SU-DHL-6 (cell line): ENCODE measurements around the gene MYH15.

ENCODE experiments used
- H2AFZ ChIP-seq: fragments of 200-600 bp; sonication (generic); 2 replicates; pipeline ENCODE4 v1.6.1; 2014; ENCODE audit warnings: low read depth, mild to moderate bottlenecking, moderate library complexity, mixed read lengths, antibody characterized with exemption, low read length; ENCODE audit not compliant: severe bottlenecking
- H3F3A ChIP-seq: fragments of 200-600 bp; shearing (Covaris generic); 2 replicates; pipeline ENCODE4 v1.6.0; 2016; ENCODE audit warnings: antibody characterized with exemption, mild to moderate bottlenecking; ENCODE audit not compliant: insufficient read depth
- H3K27ac ChIP-seq: fragments of 200-600 bp; sonication (generic); 2 replicates; pipeline ENCODE4 v1.5.1; 2016; ENCODE audit warnings: low read depth, mild to moderate bottlenecking, low read length, moderate library complexity, mixed read lengths
- H3K27me3 ChIP-seq: fragments of 200-600 bp; sonication (generic), shearing (Covaris generic); 2 replicates; pipeline ENCODE4 v1.6.0; 2014; ENCODE audit warnings: mild to moderate bottlenecking, low read length
- H3K36me3 ChIP-seq: fragments of 200-600 bp; sonication (generic); 2 replicates; pipeline ENCODE4 v1.6.1; 2014; ENCODE audit warnings: mild to moderate bottlenecking, low read length, mixed read lengths
- H3K4me2 ChIP-seq: fragments of 300-600, 200-600 bp; shearing (Covaris generic), sonication (generic); 2 replicates; pipeline ENCODE4 v1.6.0; 2014; ENCODE audit warnings: low read length, low read depth, mild to moderate bottlenecking; ENCODE audit not compliant: poor library complexity, severe bottlenecking
- H3K4me3 ChIP-seq: fragments of 200-600 bp; sonication (generic); 2 replicates; pipeline ENCODE4 v1.5.1; 2014; ENCODE audit warnings: antibody characterized with exemption, low read length, mild to moderate bottlenecking, mixed read lengths; ENCODE audit not compliant: insufficient read depth, poor library complexity, severe bottlenecking
- H3K79me2 ChIP-seq: fragments of 200-600 bp; sonication (generic); 2 replicates; pipeline ENCODE4 v1.6.1; 2014; ENCODE audit warnings: mild to moderate bottlenecking, low read length, moderate library complexity; ENCODE audit not compliant: insufficient read depth
- H3K9ac ChIP-seq: fragments of 200-600 bp; sonication (generic); 2 replicates; pipeline ENCODE4 v1.7.0; 2014; ENCODE audit warnings: mild to moderate bottlenecking, low read length
- H3K9me2 ChIP-seq: fragments of 200-600 bp; sonication (generic); replicated peaks from 2 replicates; pipeline ENCODE4 v1.6.1; 2014; ENCODE audit warnings: low read length; ENCODE audit not compliant: insufficient read depth
- H3K9me3 ChIP-seq: fragments of 200-600 bp; sonication (generic); 2 replicates; pipeline ENCODE4 v1.6.1; 2014; ENCODE audit warnings: low read length, mixed read lengths; ENCODE audit not compliant: insufficient read depth
- H4K20me1 ChIP-seq: fragments of 200-600 bp; sonication (generic); 2 replicates; pipeline ENCODE4 v1.6.1; 2014; ENCODE audit warnings: low read depth, mild to moderate bottlenecking, antibody characterized with exemption, low read length, moderate library complexity, mixed read lengths
- CTCF ChIP-seq: fragments of 200-600 bp; sonication (generic); IDR thresholded peaks from one replicate; pipeline ENCODE4 v1.5.1; 2017; ENCODE audit warnings: antibody characterized with exemption, mild to moderate bottlenecking, low read length, moderate library complexity; ENCODE audit not compliant: insufficient read depth, poor library complexity, severe bottlenecking
- EZH2phosphoT487 ChIP-seq: fragments of 200-600 bp; sonication (generic), shearing (Covaris generic); conservative IDR thresholded peaks from 2 replicates; pipeline ENCODE4 v1.6.1; 2018; ENCODE audit warnings: mild to moderate bottlenecking, antibody characterized with exemption, low read length, moderate library complexity, mixed read lengths

Gene MYH15

GRCh38 chr3:108455212-108455705, 55.1 kb downstream of the MYH15 start:
- H2AFZ ChIP-seq: no peak overlapping the region
- H4K20me1 ChIP-seq: no peaks in the 10 kb centered on the region
- no peaks in the 10 kb centered on the region for H3K9me3 ChIP-seq
- no peaks in the 10 kb centered on the region for H3F3A ChIP-seq
- no peak overlapping the region for H3K4me2 ChIP-seq
- TF ChIP-seq EZH2phosphoT487 (no peak), CTCF (no peak)
- no peaks in the 10 kb centered on the region for H3K79me2 ChIP-seq
- no peaks in the 10 kb centered on the region for H3K27me3 ChIP-seq
- H3K27ac ChIP-seq: no peak overlapping the region
- H3K4me3 ChIP-seq: no peak overlapping the region
- no peak overlapping the region for H3K9ac ChIP-seq
- no peaks in the 10 kb centered on the region for H3K9me2 ChIP-seq
- no peaks in the 10 kb centered on the region for H3K36me3 ChIP-seq

- Histone ChIP-seq H3K27me3 (no peaks in the 10 kb centered on the region), H3F3A (no peaks in the 10 kb centered on the region; the same call in 1 of the 2 replicates), H3K9me2 (no peaks in the 10 kb centered on the region), H3K36me3 (no peaks in the 10 kb centered on the region), H3K4me3 (no peak overlapping the region), H2AFZ (no peak overlapping the region), H3K27ac (no peak overlapping the region), H3K9ac (no peak overlapping the region), H3K4me2 (no peak overlapping the region), H4K20me1 (no peaks in the 10 kb centered on the region), H3K9me3 (no peaks in the 10 kb centered on the region; the same call in 1 of the 2 replicates), H3K79me2 (no peaks in the 10 kb centered on the region)
- TF ChIP-seq CTCF (no peak), EZH2phosphoT487 (no peak)
Observed at GRCh38 chr3:108453565-108453964, 56.8 kb downstream of the MYH15 start.

- no peak for TF ChIP-seq CTCF
- no peak for TF ChIP-seq EZH2phosphoT487
- no peak overlapping the region for H3K4me3 ChIP-seq
- H3K9me2 ChIP-seq: no peaks in the 10 kb centered on the region
- H3K4me2 ChIP-seq: no peak overlapping the region
- H3K9ac ChIP-seq: no peak overlapping the region
- no peaks in the 10 kb centered on the region; the same call in 1 of the 2 replicates for H3F3A ChIP-seq
- no peak overlapping the region for H3K27ac ChIP-seq
- H3K79me2 ChIP-seq: no peaks in the 10 kb centered on the region
- no peaks in the 10 kb centered on the region for H3K27me3 ChIP-seq
- H3K36me3 ChIP-seq: peaks cover 4% of the 10 kb centered on the region; the same call in 1 of the 2 replicates
- no peaks in the 10 kb centered on the region for H4K20me1 ChIP-seq
- no peak overlapping the region for H2AFZ ChIP-seq
- H3K9me3 ChIP-seq: peaks cover 18% of the 10 kb centered on the region; the same call in 1 of the 2 replicates
Observed at GRCh38 chr3:108450444-108450843, 60.0 kb downstream of the MYH15 start.
